Measurements from ENCODE around the gene SH3TC1.

DNA sequence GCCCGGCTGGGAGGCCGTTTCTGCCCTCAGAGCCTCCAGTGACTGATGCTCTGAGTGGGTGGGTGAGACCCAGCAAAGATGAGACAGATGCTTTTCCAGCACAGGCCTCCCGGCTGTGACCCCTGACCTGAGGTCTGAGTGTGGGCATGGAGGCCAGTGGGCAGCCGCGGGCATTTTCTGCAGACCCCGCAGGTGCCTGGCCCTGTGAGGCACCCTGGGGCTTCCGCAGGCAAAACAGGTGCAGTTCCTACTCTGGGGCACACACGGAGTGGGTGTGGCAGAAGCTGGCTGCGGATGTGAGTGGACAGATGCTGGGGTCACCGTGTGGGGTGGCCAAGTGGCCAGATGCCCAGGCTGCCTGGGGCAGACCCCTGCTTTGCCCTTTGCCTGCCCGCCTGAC lies 85.3 kb downstream of the SH3TC1 start:
- TF ChIP-seq EZH2phosphoT487 (IDR thresholded peaks at IDR 0.05; ENCODE audit: borderline replicate concordance) = no peak
- no peak for TF ChIP-seq CTCF (conservative IDR thresholded peaks at IDR 0.05; ENCODE audit: low read length)
